Measurements from ENCODE around the gene U2AF2.

The U2AF2 gene

GRCh38 chr19:55676889-55677505 is 22.2 kb downstream of the U2AF2 start:
- no peak for DNase-seq

DNA sequence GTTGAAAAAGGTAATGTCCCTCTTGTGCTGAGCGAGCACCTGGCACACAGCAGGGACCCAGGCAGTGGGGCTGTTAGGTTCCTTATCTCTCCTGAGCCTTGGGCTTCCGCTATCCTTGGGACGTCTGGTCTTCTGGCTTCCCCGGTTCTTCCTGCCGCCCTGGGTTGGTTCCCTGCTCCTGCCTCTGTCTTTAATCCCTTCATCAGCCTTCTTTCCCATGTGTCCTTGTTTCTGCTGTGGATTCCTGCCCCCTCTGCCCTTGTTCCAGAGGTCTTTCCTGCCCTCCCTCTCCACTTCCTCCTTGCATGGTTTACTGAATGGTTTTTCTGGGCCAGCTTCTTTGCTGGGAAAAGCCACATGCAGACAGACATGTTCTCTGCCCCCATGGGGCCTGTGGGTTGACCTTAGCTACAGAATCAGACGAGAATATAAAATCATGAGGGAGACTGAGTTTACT is 22.8 kb downstream of the U2AF2 start:
- DNase-seq: no peak

DNA sequence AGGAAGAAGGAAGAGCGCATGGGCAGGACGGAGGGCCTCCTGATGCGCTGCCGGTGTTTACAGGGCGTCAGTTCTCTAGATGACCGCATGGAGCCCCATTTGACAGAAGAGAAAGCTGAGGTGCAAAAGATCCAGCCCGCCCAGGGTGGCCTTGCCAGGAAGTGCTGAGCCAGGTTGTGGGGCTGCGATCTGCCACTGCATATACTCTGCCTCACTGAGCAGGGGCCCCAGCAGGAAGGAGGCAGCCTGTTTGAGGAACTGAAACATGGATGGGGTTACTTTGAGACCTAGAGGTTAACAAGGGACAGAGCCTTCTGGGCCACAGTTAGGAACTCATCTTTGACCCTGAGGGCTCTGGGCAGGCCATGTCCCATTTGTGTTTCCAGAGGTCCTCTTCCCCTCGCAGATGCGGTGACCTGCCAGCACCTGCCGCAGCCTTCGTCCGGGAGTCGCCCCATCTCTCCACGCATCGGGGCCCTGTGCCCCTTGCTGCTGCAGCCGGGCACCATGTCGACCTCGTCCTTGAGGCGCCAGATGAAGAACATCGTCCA is 23.4 kb downstream of the U2AF2 start:
- no peak for DNase-seq

GRCh38 chr19:55679343-55680257 is 24.8 kb downstream of the U2AF2 start:
- DNase-seq: no peak

- DNase-seq: no peak
These were observed 25.7 kb downstream of the U2AF2 start for GRCh38 chr19:55680339-55681130.

DNA sequence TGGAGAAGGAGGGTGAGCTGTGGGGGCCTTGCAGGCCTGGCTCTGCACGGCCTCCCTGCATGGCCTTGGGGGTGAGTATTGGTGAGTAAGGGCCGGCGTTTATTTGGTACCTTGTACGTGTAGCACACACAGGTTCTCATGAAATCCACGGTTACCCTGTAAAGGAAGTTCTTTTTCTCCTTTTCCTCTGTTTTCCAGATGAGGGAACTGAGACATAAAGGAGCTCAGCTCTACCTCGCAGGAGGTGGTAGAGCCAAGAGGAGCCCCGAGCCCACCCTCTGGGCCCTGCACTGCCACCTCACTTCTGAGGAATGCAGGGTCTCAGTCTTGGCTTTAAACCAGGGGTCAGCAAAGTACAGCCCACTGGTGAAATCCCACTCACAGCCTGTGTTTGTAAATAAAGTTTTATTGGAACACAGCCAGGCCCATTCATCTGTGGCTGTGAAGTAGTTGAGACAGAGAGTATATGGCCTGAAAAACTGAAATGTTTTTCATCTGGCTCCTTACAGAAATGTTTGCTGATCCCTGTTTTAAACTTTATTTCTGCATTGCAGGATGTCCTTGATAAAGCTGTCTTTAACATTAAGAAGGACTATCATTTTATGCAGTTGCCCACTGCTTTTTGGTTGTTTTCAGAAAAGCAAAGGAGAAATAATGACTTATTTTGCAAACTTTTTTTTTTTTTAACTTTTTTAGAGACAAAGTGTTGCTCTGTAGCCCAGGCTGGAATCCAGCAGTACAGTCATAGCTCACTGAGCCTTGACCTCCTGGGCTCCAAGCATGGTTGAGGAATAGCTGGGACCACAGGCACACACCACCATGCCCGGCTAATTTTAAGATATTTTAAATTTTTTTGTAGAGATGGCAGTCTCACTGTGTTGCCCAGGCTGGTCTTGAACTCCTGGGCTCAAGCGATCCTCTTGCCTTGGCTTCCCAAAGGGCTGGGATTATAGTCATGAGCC is 26.6 kb downstream of the U2AF2 start:
- no peak for DNase-seq

GRCh38 chr19:55683449-55684261 is 28.8 kb downstream of the U2AF2 start:
- DNase-seq: no peak

- DNase-seq: no peak
These were observed 30.3 kb downstream of the U2AF2 start for GRCh38 chr19:55684946-55685681.

GRCh38 chr19:55685776-55686175 is 30.9 kb downstream of the U2AF2 start:
- DNase-seq: no peak

DNA sequence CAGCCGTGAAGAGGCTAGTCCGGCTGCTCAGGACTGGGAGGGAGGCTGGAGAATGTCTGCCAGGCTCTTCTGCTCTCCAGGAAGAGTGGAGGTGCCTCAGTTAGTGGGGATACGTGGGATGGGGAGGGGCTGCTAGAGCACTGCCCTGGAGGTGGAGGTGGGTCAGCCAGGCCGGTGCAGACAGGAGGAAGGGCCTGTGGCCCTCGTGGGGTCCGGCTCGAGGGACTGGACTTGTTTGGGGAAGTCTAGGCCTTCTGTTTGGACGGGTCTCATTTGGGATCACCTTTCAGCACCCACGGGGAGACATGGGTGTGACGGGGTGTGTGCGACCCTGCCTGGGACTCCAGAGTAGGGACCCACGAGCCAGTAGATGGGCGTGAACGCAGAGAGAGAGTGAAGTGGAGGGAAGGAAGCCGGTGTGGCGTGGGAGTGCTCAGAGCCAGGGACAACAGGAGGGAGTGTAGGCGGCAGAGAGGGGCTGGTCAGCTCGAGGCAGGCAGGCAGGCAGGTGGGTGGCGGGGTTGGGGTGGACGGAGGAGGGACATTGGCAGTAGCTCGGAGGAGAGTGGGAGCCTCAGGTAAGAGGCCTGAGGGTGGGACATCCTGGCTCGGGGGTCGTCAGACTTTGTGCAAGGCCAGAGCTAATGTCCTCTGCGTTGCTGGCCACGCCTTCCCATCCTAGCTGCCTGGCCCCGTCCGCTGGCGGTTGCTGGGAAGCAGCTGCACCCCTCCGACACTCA is 31.6 kb downstream of the U2AF2 start:
- DNase-seq: no peak

DNA sequence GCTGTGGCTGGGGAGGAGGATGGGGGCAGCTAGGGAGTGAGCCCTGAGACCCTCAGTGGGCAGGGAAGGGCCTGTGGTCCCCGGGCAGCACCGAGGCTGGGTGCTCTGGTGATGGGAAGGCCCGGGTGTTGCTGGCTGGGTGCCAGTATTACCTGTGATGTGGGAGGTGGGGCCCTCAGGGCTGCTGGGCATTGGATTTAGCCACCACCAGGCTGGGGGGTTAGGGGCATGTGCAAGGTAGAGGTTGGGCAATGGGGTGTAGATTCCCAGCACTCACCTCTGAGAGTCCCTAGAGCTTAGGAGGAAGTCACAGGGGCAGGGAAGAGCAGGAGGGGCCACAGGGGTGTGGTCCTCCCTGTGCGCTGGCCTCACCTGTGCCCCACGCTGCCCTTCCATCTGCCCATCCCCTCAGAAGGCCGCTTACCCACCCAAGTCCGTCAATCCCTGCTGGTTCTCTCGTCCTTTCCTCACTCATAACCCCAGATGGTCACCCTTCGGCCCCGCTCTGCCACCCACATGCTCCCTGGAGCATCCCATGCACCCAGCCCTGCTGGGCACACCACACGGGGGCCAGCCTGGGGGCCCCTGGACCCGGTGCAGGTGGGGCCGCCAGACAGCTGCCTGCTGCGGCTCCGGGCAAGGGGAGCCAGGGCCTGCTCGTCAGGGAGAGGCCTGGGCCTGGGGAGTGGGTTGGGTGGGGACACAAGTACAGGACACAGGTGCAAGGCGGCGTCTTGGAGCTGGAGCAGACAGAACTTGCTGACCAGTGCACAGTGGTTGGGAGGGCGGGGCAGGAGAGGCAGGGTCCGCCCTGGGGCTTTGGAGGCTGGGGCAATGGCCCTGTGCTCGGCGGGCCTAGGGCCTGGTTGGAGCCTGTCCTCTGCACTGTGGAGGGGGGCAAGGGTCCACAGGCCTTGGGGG is 32.7 kb downstream of the U2AF2 start:
- DNase-seq: no peak

DNA sequence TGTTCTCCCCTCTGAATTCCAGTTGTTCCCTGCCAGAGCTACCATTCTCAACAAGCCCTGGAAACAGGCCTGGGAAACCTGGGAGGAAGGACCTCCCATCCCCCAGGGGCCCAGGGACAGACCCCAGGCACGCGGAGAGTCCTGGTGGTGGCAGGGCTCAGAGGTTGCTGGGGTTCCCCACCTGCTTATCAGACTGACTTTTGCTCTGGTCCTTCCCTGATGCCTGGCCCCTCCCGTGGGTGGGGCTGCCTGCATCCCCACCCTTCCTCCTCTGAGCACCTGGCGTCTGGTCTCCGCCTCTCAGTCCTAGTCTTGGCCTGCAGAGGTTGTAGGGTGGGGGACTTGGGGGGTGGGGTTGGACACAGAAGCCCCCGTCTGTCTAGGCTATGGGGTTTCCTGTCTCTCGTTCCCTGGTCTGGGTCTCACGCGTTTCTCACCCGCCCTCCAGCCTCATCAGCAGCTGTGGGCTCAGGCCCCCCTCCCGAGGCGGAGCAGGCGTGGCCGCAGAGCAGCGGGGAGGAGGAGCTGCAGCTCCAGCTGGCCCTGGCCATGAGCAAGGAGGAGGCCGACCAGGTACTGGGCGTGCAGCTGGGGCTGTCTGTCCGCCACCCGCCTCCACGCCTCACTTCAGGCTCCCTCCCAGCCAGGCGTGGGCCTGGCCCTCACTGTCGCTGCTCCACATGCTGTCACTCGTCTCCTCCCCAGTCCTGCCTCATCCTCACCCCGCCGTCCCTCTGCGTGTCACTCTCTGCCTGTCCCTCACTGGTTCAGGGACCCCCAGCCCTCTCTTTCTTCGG is 33.8 kb downstream of the U2AF2 start:
- DNase-seq: no peak

DNA sequence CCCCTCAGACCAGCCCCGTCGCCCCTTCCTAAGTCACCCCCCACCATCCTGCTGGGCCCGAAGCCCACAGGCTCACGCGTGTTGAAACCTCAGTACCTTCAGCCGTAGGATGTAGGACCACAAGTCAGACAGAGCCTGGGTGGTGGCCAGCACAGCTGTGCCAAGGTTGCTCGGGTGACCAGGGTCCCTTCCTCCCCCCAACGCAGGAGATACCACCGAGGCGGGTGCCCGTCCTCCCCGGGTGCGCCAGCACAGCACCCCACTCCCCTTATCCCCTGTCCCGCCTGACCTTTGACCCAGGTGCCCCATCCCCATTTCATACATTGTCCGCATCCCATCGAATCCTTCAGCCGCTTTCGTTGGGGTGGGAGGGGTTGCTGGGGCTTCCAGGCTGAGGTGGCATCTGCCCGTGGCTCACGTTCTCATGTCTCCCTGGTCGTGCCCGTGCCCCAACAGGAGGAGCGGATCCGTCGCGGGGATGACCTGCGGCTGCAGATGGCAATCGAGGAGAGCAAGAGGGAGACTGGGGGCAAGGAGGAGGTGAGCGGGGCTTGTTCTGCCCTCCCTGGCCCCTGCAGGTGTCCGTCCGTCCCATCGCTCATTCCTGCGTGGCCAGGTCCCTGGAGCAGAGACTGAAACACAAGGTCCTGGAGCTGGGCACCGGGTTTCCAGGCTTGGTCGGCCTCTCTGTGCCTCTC is 34.7 kb downstream of the U2AF2 start:
- no peak for DNase-seq

DNA sequence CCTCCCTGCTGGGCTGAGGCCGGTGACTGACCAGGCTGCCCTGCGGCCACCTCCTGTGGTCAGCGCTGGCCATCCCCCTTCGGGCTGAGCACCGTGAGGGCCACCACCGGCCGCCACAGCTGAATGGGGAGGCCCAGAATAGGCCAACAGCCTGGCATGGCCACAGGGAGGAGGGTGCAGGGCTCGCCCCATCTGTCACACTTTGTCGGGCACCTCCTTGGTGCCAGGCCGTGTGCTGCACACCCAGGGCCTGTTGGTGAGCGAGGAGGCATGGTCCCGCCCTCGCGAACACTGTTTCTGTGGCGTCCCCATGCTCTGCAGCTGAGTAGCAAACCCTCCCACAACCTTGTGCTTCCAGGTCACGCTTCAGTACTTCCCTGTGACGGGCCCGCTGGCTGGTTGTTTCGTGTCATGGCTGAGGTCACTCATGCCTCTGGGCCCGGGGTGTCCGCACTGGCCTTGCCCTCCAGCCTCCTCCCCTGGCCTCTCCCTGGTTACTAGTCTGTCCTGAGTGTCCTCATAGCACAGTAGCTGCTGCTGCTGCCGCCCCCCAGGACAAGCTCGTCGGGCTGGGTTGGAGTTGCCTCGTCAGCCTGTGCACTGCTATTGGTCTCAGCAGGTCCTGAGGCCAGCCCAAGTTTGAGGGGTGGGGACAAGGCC is 35.4 kb downstream of the U2AF2 start:
- no peak for DNase-seq

DNA sequence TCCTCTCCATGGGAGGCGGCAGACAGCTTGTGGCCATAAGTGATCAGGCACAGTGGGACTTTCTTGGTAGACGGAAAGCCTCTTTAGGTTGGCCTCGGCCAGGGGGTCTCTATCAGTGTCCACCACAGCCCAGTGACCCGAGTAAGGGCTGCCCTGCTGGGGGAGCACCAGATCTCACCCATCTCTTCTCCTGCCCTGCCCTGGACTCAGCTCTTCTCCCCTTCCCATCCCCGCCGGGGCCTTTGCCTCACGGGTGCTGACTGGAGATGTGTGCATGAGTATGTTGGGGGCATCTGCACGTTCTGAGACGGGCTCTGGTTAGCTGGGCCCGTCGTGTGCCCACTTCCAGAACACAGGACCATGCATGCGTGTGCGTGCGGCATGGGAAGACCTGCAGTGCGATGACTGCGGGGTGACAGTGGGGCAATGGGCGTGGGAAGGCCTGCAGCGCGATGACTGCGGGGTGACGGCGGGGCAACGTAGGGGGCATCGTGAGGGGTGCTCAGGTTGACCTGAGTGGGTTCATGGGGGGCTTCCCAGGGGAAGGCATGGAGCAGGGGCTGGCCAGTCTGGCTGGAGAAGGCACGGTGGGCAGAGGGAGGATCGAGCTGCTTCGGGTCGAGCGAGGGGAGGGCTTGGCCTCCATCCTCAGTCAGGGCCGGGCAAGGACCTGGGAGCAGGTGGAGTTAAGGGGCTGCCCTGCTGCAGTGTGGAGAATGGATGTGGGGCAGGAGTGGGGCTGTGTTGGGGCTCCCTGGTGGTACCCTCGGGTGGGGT is 36.1 kb downstream of the U2AF2 start:
- DNase-seq: no peak

Measured in stimulated activated naive CD4-positive, alpha-beta T cell (primary cell).